ENCODE measurements around the gene SEL1L2. TPM values are rescaled to one million over a fixed set of nuclear protein-coding genes. Genes with fewer than 3 reads are reported as not detected.

The SEL1L2 gene
- polyA plus RNA-seq, 10 donors: 0.63 TPM; not detected in 9

DNA sequence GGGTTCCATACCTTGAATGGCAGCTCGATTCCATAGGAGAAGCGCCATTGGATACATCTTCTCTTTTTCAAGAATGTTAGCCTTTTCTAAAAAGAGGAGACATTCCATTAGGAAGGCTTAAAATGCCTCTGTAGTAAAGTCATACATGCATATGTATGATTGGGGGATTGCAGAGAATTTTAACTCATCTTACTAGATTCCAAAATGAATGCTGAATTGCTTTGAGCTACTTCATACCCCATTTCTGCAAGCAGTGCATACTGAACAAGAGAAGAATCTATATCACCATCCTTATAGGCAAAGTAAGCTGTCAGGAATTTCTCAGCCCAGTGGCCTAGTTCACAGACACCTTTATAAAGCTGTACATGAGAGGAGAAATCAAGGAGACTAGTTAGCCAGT is 125.3 kb downstream of the SEL1L2 start:
- peak in 1 of 3 donors; percentile 46 for DNase-seq

GRCh38 chr20:13863244-13863643 is 127.2 kb downstream of the SEL1L2 start:
- no peak for DNase-seq

GRCh38 chr20:13862245-13862644 is 128.2 kb downstream of the SEL1L2 start:
- no peak for DNase-seq

DNA sequence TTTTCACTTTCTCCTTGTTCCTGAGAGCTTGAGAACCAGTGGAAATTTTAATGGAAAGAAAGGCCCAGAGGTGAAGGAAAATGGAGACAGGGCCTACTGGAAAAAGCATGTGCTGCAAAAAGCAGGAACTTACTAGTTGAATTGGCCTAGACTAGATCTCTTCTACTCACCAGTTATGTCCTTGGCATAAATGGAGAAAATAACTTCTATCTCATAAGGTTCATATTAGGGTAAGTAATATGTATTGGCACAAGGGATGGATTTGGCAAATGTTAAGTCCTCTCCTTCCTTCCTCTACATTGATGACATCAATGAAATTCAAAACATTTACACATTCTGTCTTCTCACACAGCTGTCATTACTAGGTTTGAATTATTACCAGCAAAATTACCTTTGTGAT is 131.5 kb downstream of the SEL1L2 start:
- DNase-seq: no peak

GRCh38 chr20:13858439-13858838 is 132.0 kb downstream of the SEL1L2 start:
- DNase-seq: no peak

GRCh38 chr20:13857961-13858360 is 132.5 kb downstream of the SEL1L2 start:
- no peak for DNase-seq

GRCh38 chr20:13857304-13857703 is 133.1 kb downstream of the SEL1L2 start:
- DNase-seq: no peak

GRCh38 chr20:13856354-13856753 is 134.1 kb downstream of the SEL1L2 start:
- DNase-seq: no peak

GRCh38 chr20:13855613-13856012 is 134.8 kb downstream of the SEL1L2 start:
- DNase-seq: no peak

GRCh38 chr20:13852306-13852705 is 138.1 kb downstream of the SEL1L2 start:
- no peak for DNase-seq

GRCh38 chr20:13851279-13851678 is 139.1 kb downstream of the SEL1L2 start:
- DNase-seq: no peak

DNA sequence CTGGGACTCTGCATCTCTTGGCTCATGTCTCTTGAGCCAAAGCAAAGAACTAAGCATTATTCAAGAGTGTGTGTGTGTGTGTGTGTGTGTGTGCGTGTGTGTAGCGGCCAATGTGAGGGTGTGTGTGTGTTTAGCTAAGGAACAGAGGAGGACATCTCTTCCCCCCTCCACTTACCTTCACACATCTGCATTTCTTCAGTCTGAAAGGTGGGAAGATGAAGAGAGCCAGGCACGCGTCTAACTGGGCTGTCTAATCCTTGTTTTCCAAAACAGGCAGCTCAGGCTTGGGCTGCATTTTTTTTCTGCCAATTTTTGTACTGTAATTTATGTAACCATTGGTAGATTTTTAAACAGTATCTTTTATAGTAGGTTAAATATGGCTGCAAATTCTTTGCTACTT is 146.1 kb downstream of the SEL1L2 start:
- no peak for DNase-seq

DNA sequence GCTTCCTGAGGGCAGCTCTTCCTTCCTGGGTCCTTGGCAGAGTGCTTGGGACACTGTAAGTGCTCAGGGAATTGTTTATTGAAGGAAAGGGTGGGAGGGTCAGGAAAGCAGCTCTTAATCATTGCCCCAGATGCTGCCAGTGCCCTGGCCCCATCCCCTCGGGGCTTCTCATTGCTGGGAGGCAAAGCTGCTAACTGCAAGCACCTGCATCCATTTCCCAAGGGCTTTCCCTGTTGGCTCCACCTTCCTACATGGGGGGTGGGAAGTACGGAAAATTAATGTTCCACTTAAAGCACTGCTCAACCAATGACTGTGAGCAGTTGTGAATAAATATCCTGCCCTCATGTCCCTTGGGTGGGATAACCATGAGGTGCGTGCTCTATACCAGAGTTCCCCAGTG is 149.2 kb downstream of the SEL1L2 start:
- DNase-seq: no peak

- DNase-seq: no peak
Measured at GRCh38 chr20:13840093-13840465, 150.3 kb downstream of the SEL1L2 start.

GRCh38 chr20:13839421-13840092 is 150.9 kb downstream of the SEL1L2 start:
- peak in 1 of 3 donors; percentile 80 for DNase-seq

GRCh38 chr20:13838664-13839063 is 151.8 kb downstream of the SEL1L2 start:
- DNase-seq: no peak

- DNase-seq: no peak
Measured at GRCh38 chr20:13831476-13831875, 158.9 kb downstream of the SEL1L2 start.

- no peak for DNase-seq
Measured at GRCh38 chr20:13825465-13825864, 164.9 kb downstream of the SEL1L2 start.

DNA sequence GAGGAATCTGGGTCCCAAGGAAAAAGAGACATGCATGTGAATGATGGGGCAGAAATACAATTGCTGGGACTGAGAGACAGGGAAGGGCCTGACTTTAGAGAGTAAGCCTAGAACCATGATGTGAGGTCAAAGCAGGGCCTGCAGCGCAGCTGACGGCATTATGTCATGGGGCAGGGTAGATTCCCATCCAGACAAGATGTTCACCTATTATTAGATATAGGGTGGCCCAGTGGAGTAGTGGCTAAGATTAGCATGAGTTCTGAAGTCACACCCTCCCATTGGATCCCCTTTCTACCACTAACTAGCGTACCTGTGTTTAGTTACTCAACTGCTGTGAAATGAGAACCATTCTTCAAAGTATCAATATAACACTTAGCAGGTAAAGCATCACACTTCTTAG is 166.0 kb downstream of the SEL1L2 start:
- no peak for DNase-seq

DNA sequence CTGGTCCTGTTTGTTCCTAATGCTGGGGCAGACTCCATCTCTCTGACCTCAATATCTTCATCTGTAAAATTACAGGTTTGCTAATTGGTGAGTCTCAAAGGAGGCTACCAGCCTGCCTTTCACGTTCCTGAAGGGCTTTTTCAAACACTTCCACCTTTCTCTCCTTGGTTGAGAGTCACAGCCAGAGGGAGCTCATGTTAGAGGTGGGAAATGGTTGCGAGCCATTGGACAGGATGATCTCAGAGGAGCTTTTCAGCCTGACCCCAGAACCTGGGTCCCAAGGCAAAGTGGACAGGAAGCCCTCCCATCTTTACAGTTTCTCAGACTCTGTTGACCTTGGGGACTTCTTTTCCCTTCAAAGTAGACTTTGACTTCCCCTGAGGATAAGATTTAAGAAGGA is 168.0 kb downstream of the SEL1L2 start:
- DNase-seq: no peak

GRCh38 chr20:13821876-13822275 is 168.5 kb downstream of the SEL1L2 start:
- peak in 1 of 3 donors; percentile 5 for DNase-seq

GRCh38 chr20:13819885-13820645 is 170.3 kb downstream of the SEL1L2 start:
- DNase-seq: peak; percentile 12 to 56 (median 29)

GRCh38 chr20:13817342-13817741 is 173.1 kb downstream of the SEL1L2 start:
- DNase-seq: no peak

DNA sequence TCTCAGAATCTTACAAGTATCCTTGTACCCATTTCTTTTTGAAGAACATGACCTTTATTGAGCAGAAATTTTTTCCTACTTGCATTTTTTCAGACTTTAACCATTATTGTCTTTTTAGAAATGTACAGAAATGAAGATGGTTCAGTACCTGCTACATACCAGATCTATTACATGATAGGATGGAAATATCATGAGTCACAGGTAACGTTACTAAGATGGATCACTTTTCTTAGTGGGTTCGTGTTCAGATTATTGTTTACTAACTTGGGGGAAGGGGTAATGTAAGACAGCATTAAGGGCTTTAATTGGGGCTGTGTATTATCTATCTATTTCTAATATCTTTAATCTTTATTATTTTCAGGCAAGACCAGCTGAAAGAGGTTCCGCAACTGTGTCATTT is 173.7 kb downstream of the SEL1L2 start:
- no peak for DNase-seq
